Heart right ventricle (tissue), 16 donors: ENCODE measurements around the gene NFYC. TPM values are rescaled to one million over a fixed set of nuclear protein-coding genes. Genes with fewer than 3 reads are reported as not detected.

Experiments
- ATAC-seq, 8 donors: fragments of 200-7000 bp; cut with Tn5 transposase; one replicate each; pipeline ENCODE4 v1.9.1; 2020; ENCODE audit warnings: mild to moderate bottlenecking in 8 of 8, moderate library complexity in 8 of 8, moderate number of reproducible peaks in 1 of 8
- DNase-seq, 2 donors: peaks; one replicate each; pipeline ENCODE4 v3.0.0-alpha.2; 2020
- H3K27ac ChIP-seq, 10 donors: fragments of 200-600 bp; sonication (generic) in 2 of 10; one replicate each; pipeline versions ENCODE4 v1.5.0 to v1.8.0; 2020 to 2022; ENCODE audit warnings: mild to moderate bottlenecking in 3 of 10
- H3K27me3 ChIP-seq, 7 donors: fragments of 200-600 bp; one replicate each; pipeline ENCODE4 v1.8.0; 2021 to 2022; ENCODE audit warnings: mild to moderate bottlenecking in 2 of 7
- H3K36me3 ChIP-seq, 9 donors: fragments of 200-600 bp; sonication (generic) in 1 of 9; one replicate each; pipeline versions ENCODE4 v1.5.0 to v1.8.0; 2020 to 2022; ENCODE audit warnings: mild to moderate bottlenecking in 2 of 9
- H3K4me1 ChIP-seq, 9 donors: fragments of 200-600 bp; sonication (generic) in 1 of 9; one replicate each; pipeline versions ENCODE4 v1.5.0 to v1.8.0; 2020 to 2022; ENCODE audit warnings: mild to moderate bottlenecking in 4 of 9
- H3K4me3 ChIP-seq, 10 donors: fragments of 200-600 bp; sonication (generic) in 2 of 10; one replicate each; pipeline versions ENCODE4 v1.5.0 to v1.8.0; 2020 to 2022; ENCODE audit warnings: mild to moderate bottlenecking in 7 of 10, moderate library complexity in 2 of 10
- H3K9me3 ChIP-seq, 11 donors: fragments of 200-600 bp in 10 of 11; sonication (generic) in 2 of 11; one replicate each; pipeline versions ENCODE4 v1.5.0 to v1.8.0; 2013 to 2022; ENCODE audit warnings: mild to moderate bottlenecking in 2 of 11, control low read depth in 1 of 11, moderate library complexity in 1 of 11
- CTCF ChIP-seq, 9 donors: fragments of 200-600 bp; sonication (generic) in 2 of 9; IDR thresholded peaks; one replicate each; pipeline versions ENCODE4 v1.5.0 to v1.8.0; 2021 to 2022; ENCODE audit warnings: antibody characterized with exemption in 9 of 9, mild to moderate bottlenecking in 5 of 9, moderate library complexity in 1 of 9
- WGBS, 2 donors: extraction: QIAGEN DNeasy Blood & Tissue Kit; methylation state at CpG; one replicate each; pipeline ENCODE4 v1.1.7; 2013; ENCODE audit warnings: inconsistent platforms in 1 of 2; 5-methylcytosine and 5-hydroxymethylcytosine counted together
- intact Hi-C, 10 donors: fragments of 100-400 bp; cut with DNase I; formaldehyde crosslinking; loops; one replicate each; pipeline versions ENCODE4 v1.11.1 to v1.14.2; 2022
- polyA plus RNA-seq, 2 donors: library from polyadenylated mRNA; stranded (reverse); fragments of 200-250 nt; gene quantifications; one replicate each; pipeline ENCODE4 v1.2.3, GENCODE V29; 2013
- total RNA-seq, 10 donors: library from RNA; stranded (reverse); fragmentation: NEBNext Ultra II Directional in 3 of 10; extraction: Animal tissue kit (Norgen Biotek cat#: 25700) in 3 of 10; gene quantifications; one replicate each; pipeline versions ENCODE4 v1.2.1 to v1.2.4, GENCODE V29; 2021 to 2023
- donor health status: Arrhythmogenic right ventricular cardiomyopathy.
- donor health status: ischemic (EF 13 %, LVEDD 7.1; RV severe dilation, severe dysfunction).
- donor health status: healthy with polysubstance abuse.
- donor health status: DM: no; HTN: yes; CAD: no.
- donor health status: DM: no; HTN: no; CAD: no.
- donor health status: ischemic (EF 25% LVEDD 6.9; RV normal size, moderate dysfunction).
- donor health status: ischemic (EF 25% LVEDD 5.7; RV mildly dilated, moderate dysfunction).
- donor health status: healthy.
- donor health status: DM: yes; HTN: yes; CAD: no.
- donor health status: Ischemic cardiomyopathy.
- donor health status: ischemic (EF 35%, LVEDD 5.7; RV mildly dilated, moderate dysfunction).
- donor health status: nonischemic (EF 11% LVEDD 7.7; RV severe dilation, severe dysfunction).
- donor health status: DM: yes; HTN: yes; CAD: no.
- donor health status: PGD.
- donor health status: ischemic (EF 29% LVEDD 5.4; RV normal size, mild dysfunction).
- donor health status: nonischemic (EF 23%, LVEDD 6.1; RV moderate dilation, normal function).

NFYC gene
- total and polyA plus RNA-seq, 12 donors = 49.9 to 84.7 (median 71.7) TPM

- Histone ChIP-seq H3K4me3 (peak overlapping the region in 9 of 10 donors; percentile 35 to 67 (median 64)), H3K36me3 (peaks cover 0 to 12% (median 0%) of the 10 kb centered on the region in 9 donors), H3K9me3 (no peaks in the 10 kb centered on the region), H3K4me1 (peaks cover 0 to 74% (median 67%) of the 10 kb centered on the region in 9 donors), H3K27ac (peak overlapping the region; percentile 79 to 91 (median 88)), H3K27me3 (no peaks in the 10 kb centered on the region)
- no peak for TF ChIP-seq CTCF (IDR thresholded peaks at IDR 0.05)
- WGBS, 2 donors = 0 to 4% methylated on average over 3 of the region's 3 CpGs
- intact Hi-C loops = loop anchor here in 1 of 10 donors (1.0 kb wide), 1 partner anchor 16 kb away; no protein-coding TSS in a partner anchor
- peak; percentile 20 to 64 (median 56) for ATAC-seq
- DNase-seq = no peak
Measured at GRCh38 chr1:40708750-40709099, 17.2 kb downstream of the NFYC start.

DNA sequence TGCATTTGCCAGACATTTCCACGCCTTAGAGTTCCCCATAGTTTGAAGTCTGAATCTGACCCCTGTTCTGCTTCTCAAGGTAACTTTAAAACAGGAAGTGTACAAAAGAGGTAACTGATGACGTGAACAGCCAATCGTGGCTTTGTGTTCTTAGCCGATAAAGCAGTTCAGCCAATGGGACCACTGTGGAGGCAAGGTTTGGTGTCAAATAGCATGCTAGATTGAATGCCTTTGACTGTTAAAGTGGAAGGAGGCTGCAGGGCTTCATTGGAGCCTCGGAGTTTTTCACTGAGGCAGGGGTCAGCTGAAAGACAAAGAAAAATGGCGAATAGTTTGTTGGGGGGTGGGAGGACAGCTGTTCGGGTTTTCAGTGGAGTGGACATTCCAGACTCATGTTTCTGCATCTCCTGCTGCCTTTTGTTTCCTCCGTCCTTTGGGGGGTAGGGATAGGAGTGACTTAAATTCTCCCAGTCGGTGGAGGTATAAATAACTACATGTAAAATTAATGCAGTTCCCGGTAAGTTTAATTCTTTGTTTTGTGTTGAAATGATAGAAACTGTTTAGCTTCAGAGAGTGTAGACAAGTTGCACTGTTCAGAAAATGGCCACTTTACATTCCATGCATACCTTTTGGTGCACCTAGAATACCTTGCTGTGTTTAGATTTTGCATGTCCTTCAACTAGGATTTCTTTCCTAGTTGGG is 17.7 kb downstream of the NFYC start:
- Histone ChIP-seq H3K27me3 (no peaks in the 10 kb centered on the region), H3K27ac (peak overlapping the region; percentile 79 to 91 (median 88)), H3K4me1 (peaks cover 0 to 74% (median 68%) of the 10 kb centered on the region in 9 donors), H3K4me3 (peak overlapping the region; percentile 19 to 67 (median 62)), H3K9me3 (no peaks in the 10 kb centered on the region), H3K36me3 (peaks cover 0 to 16% (median 0%) of the 10 kb centered on the region in 9 donors)
- peak; percentile 21 to 92 for DNase-seq
- intact Hi-C loops = loop anchor here in 1 of 10 donors (1.0 kb wide), 1 partner anchor 17 kb away; no protein-coding TSS in a partner anchor
- peak; percentile 91 to 97 (median 95) for ATAC-seq
- TF ChIP-seq CTCF (IDR thresholded peaks at IDR 0.05) = no peak
- WGBS, 2 donors = 1 to 3% methylated on average over 10 of the region's 10 CpGs

GRCh38 chr1:40709802-40710278 is 18.3 kb downstream of the NFYC start:
- Histone ChIP-seq H3K4me1 (peaks cover 0 to 74% (median 65%) of the 10 kb centered on the region in 9 donors), H3K9me3 (no peaks in the 10 kb centered on the region)
- DNase-seq = no peak

More at GRCh38 chr1:40709802-40710278, 18.3 kb downstream of the NFYC start:
- intact Hi-C loops = loop anchor here in 2 of 10 donors (1.0 to 5.0 kb wide), 2 partner anchors 18 to 47 kb away; no protein-coding TSS in a partner anchor
- Histone ChIP-seq H3K36me3 (peaks cover 0 to 16% (median 0%) of the 10 kb centered on the region in 9 donors), H3K27me3 (no peaks in the 10 kb centered on the region), H3K4me3 (peak overlapping the region; percentile 19 to 67 (median 62)), H3K27ac (peak overlapping the region; percentile 79 to 91 (median 88))
- TF ChIP-seq CTCF (IDR thresholded peaks at IDR 0.05) = no peak
- ATAC-seq = no peak
- WGBS, 2 donors = 2 to 7% methylated on average over 3 of the region's 3 CpGs
